Measurements from ENCODE around the gene C4A.

DNA sequence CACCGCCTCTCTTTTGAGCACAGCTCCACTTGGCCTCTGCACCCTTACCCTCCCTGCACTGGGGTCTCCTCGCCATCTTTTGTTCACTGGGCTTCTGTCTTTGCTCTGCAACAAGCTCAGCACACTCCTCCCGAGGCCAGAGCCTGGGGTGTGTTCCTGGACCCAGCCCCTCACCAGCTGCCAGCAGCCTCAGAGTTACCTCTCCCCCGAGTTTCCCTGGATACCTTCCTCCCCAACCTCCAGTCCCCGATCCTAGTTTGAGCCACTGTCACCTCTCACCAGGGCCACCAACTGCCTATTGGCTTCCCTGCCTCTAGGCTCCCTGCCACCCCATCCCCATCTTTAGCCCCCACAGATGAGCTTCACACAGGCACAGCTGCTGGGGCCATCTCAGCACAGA, 68.7 kb downstream of the C4A start:
- TF ChIP-seq, protein P1, sequence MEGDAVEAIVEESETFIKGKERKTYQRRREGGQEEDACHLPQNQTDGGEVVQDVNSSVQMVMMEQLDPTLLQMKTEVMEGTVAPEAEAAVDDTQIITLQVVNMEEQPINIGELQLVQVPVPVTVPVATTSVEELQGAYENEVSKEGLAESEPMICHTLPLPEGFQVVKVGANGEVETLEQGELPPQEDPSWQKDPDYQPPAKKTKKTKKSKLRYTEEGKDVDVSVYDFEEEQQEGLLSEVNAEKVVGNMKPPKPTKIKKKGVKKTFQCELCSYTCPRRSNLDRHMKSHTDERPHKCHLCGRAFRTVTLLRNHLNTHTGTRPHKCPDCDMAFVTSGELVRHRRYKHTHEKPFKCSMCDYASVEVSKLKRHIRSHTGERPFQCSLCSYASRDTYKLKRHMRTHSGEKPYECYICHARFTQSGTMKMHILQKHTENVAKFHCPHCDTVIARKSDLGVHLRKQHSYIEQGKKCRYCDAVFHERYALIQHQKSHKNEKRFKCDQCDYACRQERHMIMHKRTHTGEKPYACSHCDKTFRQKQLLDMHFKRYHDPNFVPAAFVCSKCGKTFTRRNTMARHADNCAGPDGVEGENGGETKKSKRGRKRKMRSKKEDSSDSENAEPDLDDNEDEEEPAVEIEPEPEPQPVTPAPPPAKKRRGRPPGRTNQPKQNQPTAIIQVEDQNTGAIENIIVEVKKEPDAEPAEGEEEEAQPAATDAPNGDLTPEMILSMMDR (IDR thresholded peaks at IDR 0.05), result no peak
- TF ChIP-seq POLR2AphosphoS5 (IDR thresholded peaks at IDR 0.05), result no peak
- no peak for TF ChIP-seq POLR2A (IDR thresholded peaks at IDR 0.05; ENCODE audit: low read depth)

All from esophagus muscularis mucosa (tissue), 3 donors.